ENCODE data around the gene N4BP2.

DNA sequence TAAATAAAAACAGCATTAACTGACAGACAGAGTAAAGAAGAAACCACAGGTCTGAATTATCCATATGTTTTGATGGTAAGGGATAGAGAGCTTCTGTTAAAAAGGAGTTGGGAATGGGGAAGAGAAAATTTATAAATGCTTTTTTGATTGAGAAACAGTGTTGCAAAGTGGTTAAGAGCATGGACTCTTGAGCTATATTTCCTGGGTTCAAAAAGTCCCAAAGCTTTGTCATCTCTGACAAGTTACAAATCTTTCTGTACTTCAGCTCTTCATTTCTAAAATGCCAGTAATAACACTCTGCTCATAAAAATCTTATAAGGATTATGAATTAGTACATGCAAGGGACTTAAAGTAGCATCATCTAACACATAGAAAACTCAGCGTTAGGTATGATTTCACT, 62.2 kb downstream of the N4BP2 start:
- TF ChIP-seq CTCF (IDR thresholded peaks at IDR 0.05): no peak
- TF ChIP-seq, protein P1, sequence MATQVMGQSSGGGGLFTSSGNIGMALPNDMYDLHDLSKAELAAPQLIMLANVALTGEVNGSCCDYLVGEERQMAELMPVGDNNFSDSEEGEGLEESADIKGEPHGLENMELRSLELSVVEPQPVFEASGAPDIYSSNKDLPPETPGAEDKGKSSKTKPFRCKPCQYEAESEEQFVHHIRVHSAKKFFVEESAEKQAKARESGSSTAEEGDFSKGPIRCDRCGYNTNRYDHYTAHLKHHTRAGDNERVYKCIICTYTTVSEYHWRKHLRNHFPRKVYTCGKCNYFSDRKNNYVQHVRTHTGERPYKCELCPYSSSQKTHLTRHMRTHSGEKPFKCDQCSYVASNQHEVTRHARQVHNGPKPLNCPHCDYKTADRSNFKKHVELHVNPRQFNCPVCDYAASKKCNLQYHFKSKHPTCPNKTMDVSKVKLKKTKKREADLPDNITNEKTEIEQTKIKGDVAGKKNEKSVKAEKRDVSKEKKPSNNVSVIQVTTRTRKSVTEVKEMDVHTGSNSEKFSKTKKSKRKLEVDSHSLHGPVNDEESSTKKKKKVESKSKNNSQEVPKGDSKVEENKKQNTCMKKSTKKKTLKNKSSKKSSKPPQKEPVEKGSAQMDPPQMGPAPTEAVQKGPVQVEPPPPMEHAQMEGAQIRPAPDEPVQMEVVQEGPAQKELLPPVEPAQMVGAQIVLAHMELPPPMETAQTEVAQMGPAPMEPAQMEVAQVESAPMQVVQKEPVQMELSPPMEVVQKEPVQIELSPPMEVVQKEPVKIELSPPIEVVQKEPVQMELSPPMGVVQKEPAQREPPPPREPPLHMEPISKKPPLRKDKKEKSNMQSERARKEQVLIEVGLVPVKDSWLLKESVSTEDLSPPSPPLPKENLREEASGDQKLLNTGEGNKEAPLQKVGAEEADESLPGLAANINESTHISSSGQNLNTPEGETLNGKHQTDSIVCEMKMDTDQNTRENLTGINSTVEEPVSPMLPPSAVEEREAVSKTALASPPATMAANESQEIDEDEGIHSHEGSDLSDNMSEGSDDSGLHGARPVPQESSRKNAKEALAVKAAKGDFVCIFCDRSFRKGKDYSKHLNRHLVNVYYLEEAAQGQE (IDR thresholded peaks at IDR 0.05; ENCODE audit: insufficient read depth in 1 of 2, low read depth in 2 of 2, low read length in 1 of 2): no peak
- no peak for TF ChIP-seq POLR2AphosphoS5 (IDR thresholded peaks at IDR 0.05; ENCODE audit: low read depth, low read length)
